ENCODE measurements around the gene HAGHL. TPM values are rescaled to one million over a fixed set of nuclear protein-coding genes. Genes with fewer than 3 reads are reported as not detected.

Gene HAGHL
- total and polyA plus RNA-seq, 4 donors, result 0.25 to 1.1 (median 0.49) TPM

DNA sequence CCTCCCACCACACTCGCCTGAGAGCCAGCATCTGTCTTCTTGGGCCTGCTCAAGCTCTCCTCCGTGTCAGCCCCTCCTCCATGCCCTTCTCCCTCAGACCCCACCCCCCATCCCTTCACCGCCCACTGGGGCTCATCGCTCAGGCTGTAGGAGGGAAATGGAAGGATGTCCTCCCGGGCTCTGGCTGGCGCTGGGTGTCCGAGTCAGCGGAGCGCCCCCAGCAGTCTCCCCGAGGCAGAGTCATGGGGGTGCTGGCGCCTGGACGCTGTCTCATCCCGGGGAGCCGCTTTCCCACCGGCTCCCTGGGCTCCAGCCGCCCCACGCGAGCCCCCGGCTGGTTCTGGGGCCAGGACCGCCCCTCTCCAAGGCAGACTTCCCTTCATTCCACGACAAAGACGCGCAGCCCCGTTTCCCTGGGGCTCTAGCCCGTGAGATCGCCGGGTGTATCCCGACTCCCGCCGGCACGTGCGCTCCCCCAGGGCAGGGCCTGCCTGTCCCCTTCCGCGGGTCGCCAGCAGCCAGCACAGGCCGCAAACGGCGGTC lies 6.4 kb upstream of the HAGHL start:
- TF ChIP-seq, protein P1, sequence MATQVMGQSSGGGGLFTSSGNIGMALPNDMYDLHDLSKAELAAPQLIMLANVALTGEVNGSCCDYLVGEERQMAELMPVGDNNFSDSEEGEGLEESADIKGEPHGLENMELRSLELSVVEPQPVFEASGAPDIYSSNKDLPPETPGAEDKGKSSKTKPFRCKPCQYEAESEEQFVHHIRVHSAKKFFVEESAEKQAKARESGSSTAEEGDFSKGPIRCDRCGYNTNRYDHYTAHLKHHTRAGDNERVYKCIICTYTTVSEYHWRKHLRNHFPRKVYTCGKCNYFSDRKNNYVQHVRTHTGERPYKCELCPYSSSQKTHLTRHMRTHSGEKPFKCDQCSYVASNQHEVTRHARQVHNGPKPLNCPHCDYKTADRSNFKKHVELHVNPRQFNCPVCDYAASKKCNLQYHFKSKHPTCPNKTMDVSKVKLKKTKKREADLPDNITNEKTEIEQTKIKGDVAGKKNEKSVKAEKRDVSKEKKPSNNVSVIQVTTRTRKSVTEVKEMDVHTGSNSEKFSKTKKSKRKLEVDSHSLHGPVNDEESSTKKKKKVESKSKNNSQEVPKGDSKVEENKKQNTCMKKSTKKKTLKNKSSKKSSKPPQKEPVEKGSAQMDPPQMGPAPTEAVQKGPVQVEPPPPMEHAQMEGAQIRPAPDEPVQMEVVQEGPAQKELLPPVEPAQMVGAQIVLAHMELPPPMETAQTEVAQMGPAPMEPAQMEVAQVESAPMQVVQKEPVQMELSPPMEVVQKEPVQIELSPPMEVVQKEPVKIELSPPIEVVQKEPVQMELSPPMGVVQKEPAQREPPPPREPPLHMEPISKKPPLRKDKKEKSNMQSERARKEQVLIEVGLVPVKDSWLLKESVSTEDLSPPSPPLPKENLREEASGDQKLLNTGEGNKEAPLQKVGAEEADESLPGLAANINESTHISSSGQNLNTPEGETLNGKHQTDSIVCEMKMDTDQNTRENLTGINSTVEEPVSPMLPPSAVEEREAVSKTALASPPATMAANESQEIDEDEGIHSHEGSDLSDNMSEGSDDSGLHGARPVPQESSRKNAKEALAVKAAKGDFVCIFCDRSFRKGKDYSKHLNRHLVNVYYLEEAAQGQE (IDR thresholded peaks at IDR 0.05), result no peak
- TF ChIP-seq FOXA2 (IDR thresholded peaks at IDR 0.05) (no peak), SP1 (IDR thresholded peaks at IDR 0.05) (no peak), FOXA1 (IDR thresholded peaks at IDR 0.05) (no peak)

DNA sequence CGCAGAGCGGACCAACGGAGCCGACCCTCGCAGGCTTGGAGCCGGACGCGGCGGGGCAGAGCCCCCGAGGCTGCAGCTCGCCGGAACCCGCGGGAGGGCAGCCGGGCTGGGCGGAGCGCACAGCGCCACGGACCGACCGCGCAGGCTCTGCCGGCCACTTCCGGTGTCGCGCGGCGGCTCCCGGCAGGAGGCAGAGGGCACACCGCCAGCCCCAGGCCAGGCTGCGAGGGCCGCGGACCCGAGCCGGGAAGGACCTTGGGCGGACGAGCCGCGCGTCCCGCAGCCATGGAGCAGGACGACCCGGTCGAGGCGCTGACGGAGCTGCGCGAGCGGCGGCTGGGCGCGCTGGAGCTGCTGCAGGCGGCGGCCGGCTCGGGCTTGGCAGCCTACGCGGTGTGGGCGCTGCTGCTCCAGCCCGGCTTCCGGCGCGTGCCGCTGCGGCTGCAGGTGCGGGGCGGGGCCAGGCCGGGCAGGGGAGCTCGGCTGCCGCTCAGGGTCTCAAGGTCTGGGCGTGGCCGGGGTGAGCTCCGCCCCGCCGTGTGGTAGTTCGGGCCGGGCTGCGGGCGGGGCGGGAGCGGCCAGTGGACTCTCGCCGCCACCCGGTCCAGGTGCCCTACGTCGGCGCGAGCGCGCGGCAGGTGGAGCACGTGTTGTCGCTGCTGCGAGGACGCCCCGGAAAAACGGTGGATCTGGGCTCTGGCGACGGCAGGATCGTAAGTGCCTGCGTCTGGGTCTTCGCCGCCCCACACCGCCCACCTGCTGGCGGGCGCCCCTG lies 5.7 kb upstream of the HAGHL start, which contains the start of gene ANTKMT:
Gene ANTKMT (plus strand): TSS at position 157 of the 775 bp plus-strand sequence. CDS start 129 bp downstream, at position 286.
- H3K9me3 ChIP-seq (ENCODE audit: control insufficient read depth in 4 of 4, low read length in 3 of 4), result no peaks in the 10 kb centered on the region
- TF ChIP-seq GABPA (IDR thresholded peaks at IDR 0.05 in 1 of 2, conservative IDR thresholded peaks at IDR 0.05 in 1 of 2) (peak in 1 of 2 donors; percentile 77), RXRA (IDR thresholded peaks at IDR 0.05) (no peak)
- H3K36me3 ChIP-seq (ENCODE audit: control insufficient read depth in 4 of 4, insufficient read depth in 3 of 4, low read depth in 1 of 4, low read length in 3 of 4), result peaks cover 0 to 2% (median 0%) of the 10 kb centered on the region in 4 donors
- H3K27me3 ChIP-seq (ENCODE audit: control insufficient read depth in 4 of 4, insufficient read depth in 4 of 4, low read length in 3 of 4), result no peaks in the 10 kb centered on the region
- H3K9ac ChIP-seq (ENCODE audit: low read depth in 1 of 2, low read length in 2 of 2), result peak within 1 kb of the TSS in 1 of 2 donors; percentile 87
- peak within 1 kb of the TSS; percentile 73 to 86 (median 82) for H3K4me3 ChIP-seq (ENCODE audit: low read depth in 1 of 3, low read length in 3 of 3)
- DNase-seq (ENCODE audit: low spot score), result peak; percentile 79
- 11% methylated on average over 106 of the region's 106 CpGs for WGBS
- H3K4me1 ChIP-seq (ENCODE audit: control insufficient read depth in 4 of 4, insufficient read depth in 4 of 4, low read length in 3 of 4), result peaks cover 15 to 33% (median 25%) of the 10 kb centered on the region in 4 donors
- peak within 1 kb of the TSS; percentile 53 to 84 for H3K27ac ChIP-seq (ENCODE audit: low read depth in 1 of 2, low read length in 2 of 2)

More for the DNA sequence above, 6.4 kb upstream of the HAGHL start:
- H3K27me3 ChIP-seq (ENCODE audit: control insufficient read depth in 4 of 4, insufficient read depth in 4 of 4, low read length in 3 of 4), result no peaks in the 10 kb centered on the region
- peak overlapping the region in 1 of 2 donors; percentile 87 for H3K9ac ChIP-seq (ENCODE audit: low read depth in 1 of 2, low read length in 2 of 2)
- no peaks in the 10 kb centered on the region for H3K9me3 ChIP-seq (ENCODE audit: control insufficient read depth in 4 of 4, low read length in 3 of 4)
- no peak for DNase-seq (ENCODE audit: low spot score)
- peak overlapping the region; percentile 73 to 86 (median 82) for H3K4me3 ChIP-seq (ENCODE audit: low read depth in 1 of 3, low read length in 3 of 3)
- peaks cover 22 to 39% (median 31%) of the 10 kb centered on the region in 4 donors for H3K4me1 ChIP-seq (ENCODE audit: control insufficient read depth in 4 of 4, insufficient read depth in 4 of 4, low read length in 3 of 4)
- peak overlapping the region; percentile 53 to 84 for H3K27ac ChIP-seq (ENCODE audit: low read depth in 1 of 2, low read length in 2 of 2)
- peaks cover 0 to 2% (median 0%) of the 10 kb centered on the region in 4 donors for H3K36me3 ChIP-seq (ENCODE audit: control insufficient read depth in 4 of 4, insufficient read depth in 3 of 4, low read depth in 1 of 4, low read length in 3 of 4)
- under 1% methylated on average over 38 of the region's 38 CpGs for WGBS

DNA sequence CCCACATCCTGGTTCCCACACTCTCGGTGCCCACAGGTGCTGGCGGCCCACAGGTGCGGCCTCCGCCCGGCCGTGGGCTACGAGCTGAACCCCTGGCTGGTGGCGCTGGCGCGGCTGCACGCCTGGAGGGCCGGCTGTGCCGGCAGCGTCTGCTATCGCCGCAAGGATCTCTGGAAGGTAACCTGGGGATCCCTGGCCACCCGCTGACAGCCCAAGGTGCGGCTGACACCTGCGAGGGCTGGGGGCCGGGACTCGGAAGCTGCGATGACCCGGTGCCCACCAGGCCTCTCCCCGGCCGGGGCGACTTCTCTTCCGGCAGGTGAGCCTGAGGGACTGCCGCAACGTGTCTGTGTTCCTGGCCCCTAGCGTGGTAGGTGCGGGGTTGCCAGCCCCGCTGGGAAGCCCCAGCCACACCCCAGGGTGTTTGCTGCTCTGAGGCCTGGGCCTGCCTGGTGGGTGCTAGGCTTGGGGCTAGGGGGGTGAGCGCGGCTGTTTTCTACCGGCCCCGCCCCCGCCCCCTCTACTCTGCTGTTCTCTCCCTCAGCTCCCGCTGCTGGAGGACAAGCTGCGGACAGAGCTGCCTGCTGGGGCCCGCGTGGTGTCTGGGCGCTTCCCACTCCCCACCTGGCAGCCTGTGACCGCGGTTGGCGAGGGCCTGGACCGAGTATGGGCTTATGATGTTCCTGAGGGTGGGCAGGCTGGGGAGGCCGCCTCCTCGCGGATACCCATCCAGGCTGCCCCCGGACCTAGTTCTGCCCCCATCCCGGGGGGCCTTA lies 5.0 kb upstream of the HAGHL start:
- 90% methylated on average over 51 of the region's 51 CpGs for WGBS
- TF ChIP-seq, protein P2, sequence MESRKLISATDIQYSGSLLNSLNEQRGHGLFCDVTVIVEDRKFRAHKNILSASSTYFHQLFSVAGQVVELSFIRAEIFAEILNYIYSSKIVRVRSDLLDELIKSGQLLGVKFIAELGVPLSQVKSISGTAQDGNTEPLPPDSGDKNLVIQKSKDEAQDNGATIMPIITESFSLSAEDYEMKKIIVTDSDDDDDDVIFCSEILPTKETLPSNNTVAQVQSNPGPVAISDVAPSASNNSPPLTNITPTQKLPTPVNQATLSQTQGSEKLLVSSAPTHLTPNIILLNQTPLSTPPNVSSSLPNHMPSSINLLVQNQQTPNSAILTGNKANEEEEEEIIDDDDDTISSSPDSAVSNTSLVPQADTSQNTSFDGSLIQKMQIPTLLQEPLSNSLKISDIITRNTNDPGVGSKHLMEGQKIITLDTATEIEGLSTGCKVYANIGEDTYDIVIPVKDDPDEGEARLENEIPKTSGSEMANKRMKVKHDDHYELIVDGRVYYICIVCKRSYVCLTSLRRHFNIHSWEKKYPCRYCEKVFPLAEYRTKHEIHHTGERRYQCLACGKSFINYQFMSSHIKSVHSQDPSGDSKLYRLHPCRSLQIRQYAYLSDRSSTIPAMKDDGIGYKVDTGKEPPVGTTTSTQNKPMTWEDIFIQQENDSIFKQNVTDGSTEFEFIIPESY (IDR thresholded peaks at IDR 0.05), result no peak
- TF ChIP-seq TAF1 (conservative IDR thresholded peaks at IDR 0.05) (no peak), YY1 (IDR thresholded peaks at IDR 0.05) (no peak), EGR1 (IDR thresholded peaks at IDR 0.05; ENCODE audit: low read depth in 2 of 2) (no peak), HNF4G (IDR thresholded peaks at IDR 0.05) (no peak), SP1 (IDR thresholded peaks at IDR 0.05) (no peak), HNF4A (conservative IDR thresholded peaks at IDR 0.05) (no peak), FOXA2 (IDR thresholded peaks at IDR 0.05) (no peak)
- TF ChIP-seq, protein P3, sequence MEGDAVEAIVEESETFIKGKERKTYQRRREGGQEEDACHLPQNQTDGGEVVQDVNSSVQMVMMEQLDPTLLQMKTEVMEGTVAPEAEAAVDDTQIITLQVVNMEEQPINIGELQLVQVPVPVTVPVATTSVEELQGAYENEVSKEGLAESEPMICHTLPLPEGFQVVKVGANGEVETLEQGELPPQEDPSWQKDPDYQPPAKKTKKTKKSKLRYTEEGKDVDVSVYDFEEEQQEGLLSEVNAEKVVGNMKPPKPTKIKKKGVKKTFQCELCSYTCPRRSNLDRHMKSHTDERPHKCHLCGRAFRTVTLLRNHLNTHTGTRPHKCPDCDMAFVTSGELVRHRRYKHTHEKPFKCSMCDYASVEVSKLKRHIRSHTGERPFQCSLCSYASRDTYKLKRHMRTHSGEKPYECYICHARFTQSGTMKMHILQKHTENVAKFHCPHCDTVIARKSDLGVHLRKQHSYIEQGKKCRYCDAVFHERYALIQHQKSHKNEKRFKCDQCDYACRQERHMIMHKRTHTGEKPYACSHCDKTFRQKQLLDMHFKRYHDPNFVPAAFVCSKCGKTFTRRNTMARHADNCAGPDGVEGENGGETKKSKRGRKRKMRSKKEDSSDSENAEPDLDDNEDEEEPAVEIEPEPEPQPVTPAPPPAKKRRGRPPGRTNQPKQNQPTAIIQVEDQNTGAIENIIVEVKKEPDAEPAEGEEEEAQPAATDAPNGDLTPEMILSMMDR (IDR thresholded peaks at IDR 0.05; ENCODE audit: low read depth, low read length, missing input control), result no peak
- Histone ChIP-seq H3K36me3 (ENCODE audit: control insufficient read depth in 4 of 4, insufficient read depth in 3 of 4, low read depth in 1 of 4, low read length in 3 of 4) (no peaks in the 10 kb centered on the region), H3K27ac (ENCODE audit: low read depth in 1 of 2, low read length in 2 of 2) (no peak overlapping the region), H3K27me3 (ENCODE audit: control insufficient read depth in 4 of 4, insufficient read depth in 4 of 4, low read length in 3 of 4) (no peaks in the 10 kb centered on the region), H3K4me3 (ENCODE audit: low read depth in 1 of 3, low read length in 3 of 3) (peak overlapping the region in 2 of 3 donors; percentile 73 to 86), H3K9me3 (ENCODE audit: control insufficient read depth in 4 of 4, low read length in 3 of 4) (no peaks in the 10 kb centered on the region), H3K4me1 (ENCODE audit: control insufficient read depth in 4 of 4, insufficient read depth in 4 of 4, low read length in 3 of 4) (peaks cover 8 to 28% (median 20%) of the 10 kb centered on the region in 4 donors), H3K9ac (ENCODE audit: low read depth in 1 of 2, low read length in 2 of 2) (no peak overlapping the region)
- no peak for DNase-seq (ENCODE audit: low spot score)

Data from liver (tissue), 9 donors.